Dedifferentiated amniotic fluid mesenchymal stem cell (primary cell): ENCODE data around the gene CCDC172.
"Not testable (repeated sequence)": the region's sequence is repeated elsewhere in the genome, so short reads cannot be mapped to it uniquely, and the experiment has no call there.

Source experiments
- DNase-seq: peaks from one replicate; pipeline ENCODE4 v3.0.0-alpha.2; 2016; ENCODE audit errors: extremely low spot score

CCDC172 gene

GRCh38 chr10:116336866-116337265, 12.6 kb downstream of the CCDC172 start:
- no peak for DNase-seq

GRCh38 chr10:116352125-116352524, 27.9 kb downstream of the CCDC172 start:
- DNase-seq: no peak

GRCh38 chr10:116353817-116354216, 29.6 kb downstream of the CCDC172 start:
- DNase-seq: no peak

- no peak for DNase-seq
These were observed 31.1 kb downstream of the CCDC172 start for GRCh38 chr10:116355341-116355740.

- DNase-seq: no peak
These were observed 32.6 kb downstream of the CCDC172 start for GRCh38 chr10:116356833-116357232.

GRCh38 chr10:116364868-116365267, 40.6 kb downstream of the CCDC172 start:
- DNase-seq: no peak

GRCh38 chr10:116371737-116372136, 47.5 kb downstream of the CCDC172 start:
- no peak for DNase-seq

- no peak for DNase-seq
These were observed 58.0 kb downstream of the CCDC172 start for GRCh38 chr10:116382290-116382689.

GRCh38 chr10:116385311-116385710, 61.1 kb downstream of the CCDC172 start:
- DNase-seq: no peak

GRCh38 chr10:116385994-116386809, 62.0 kb downstream of the CCDC172 start:
- DNase-seq: peak; percentile 52

GRCh38 chr10:116393246-116393831, 69.1 kb downstream of the CCDC172 start:
- not testable (repeated sequence) for DNase-seq

- DNase-seq: no peak
These were observed 71.2 kb downstream of the CCDC172 start for GRCh38 chr10:116395223-116395985.

- no peak for DNase-seq
These were observed 74.0 kb downstream of the CCDC172 start for GRCh38 chr10:116398224-116398623.

- no peak for DNase-seq
These were observed 78.6 kb downstream of the CCDC172 start for GRCh38 chr10:116402858-116403257.

GRCh38 chr10:116403740-116404250, 79.5 kb downstream of the CCDC172 start:
- no peak for DNase-seq

- no peak for DNase-seq
These were observed 84.5 kb downstream of the CCDC172 start for GRCh38 chr10:116408719-116409118.

- DNase-seq: no peak
These were observed 86.1 kb downstream of the CCDC172 start for GRCh38 chr10:116410351-116410750.

- no peak for DNase-seq
These were observed 93.6 kb downstream of the CCDC172 start for GRCh38 chr10:116417821-116418220.

- DNase-seq: no peak
These were observed 94.1 kb downstream of the CCDC172 start for GRCh38 chr10:116418389-116418788.

- no peak for DNase-seq
These were observed 97.6 kb downstream of the CCDC172 start for GRCh38 chr10:116421815-116422214.

- no peak for DNase-seq
These were observed 103.4 kb downstream of the CCDC172 start, which contains the start of gene PNLIPRP3 for GRCh38 chr10:116427671-116428070. Gene PNLIPRP3 (plus strand): TSS chr10:116427847. CDS start chr10:116428013, 166 bp downstream.

GRCh38 chr10:116429288-116429977, 105.2 kb downstream of the CCDC172 start:
- no peak for DNase-seq
